GM12872 (cell line): ENCODE data around the gene ORM1.

Experiments used
- TF ChIP-seq, protein P1 (sequence below): IDR thresholded peaks from 3 replicates; pipeline ENCODE4 v1.5.1; 2011; ENCODE audit warnings: low read depth, mild to moderate bottlenecking, low read length, moderate library complexity; ENCODE audit not compliant: insufficient read depth

The ORM1 gene

DNA sequence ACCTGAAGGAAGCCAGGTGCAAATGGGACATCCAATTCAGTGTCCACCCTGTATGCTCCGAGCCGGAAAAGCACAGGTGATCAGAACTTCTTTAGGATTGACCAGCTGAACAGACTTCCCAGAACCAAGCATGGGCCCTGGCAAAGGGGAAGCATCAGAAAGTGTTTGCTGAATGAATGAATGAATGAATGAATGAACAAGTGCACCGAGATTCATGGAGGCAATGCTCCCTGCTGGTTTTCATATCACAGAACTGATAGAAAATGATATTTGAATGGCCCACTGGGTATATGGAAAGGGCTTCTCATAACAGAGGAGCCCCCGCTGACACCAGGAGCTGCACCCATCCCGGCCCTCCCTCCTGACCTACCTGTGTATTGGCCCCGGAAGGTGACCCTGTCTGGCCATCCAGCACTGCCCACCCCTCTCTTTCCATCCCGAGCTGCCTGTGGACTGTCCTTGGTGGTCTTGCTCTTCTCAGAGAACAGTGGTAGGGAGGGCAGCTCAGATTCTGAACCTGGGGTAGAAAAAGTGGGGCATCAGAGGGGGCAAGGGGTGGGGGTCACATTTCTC, 22.7 kb downstream of the ORM1 start:
- TF ChIP-seq, protein P1, sequence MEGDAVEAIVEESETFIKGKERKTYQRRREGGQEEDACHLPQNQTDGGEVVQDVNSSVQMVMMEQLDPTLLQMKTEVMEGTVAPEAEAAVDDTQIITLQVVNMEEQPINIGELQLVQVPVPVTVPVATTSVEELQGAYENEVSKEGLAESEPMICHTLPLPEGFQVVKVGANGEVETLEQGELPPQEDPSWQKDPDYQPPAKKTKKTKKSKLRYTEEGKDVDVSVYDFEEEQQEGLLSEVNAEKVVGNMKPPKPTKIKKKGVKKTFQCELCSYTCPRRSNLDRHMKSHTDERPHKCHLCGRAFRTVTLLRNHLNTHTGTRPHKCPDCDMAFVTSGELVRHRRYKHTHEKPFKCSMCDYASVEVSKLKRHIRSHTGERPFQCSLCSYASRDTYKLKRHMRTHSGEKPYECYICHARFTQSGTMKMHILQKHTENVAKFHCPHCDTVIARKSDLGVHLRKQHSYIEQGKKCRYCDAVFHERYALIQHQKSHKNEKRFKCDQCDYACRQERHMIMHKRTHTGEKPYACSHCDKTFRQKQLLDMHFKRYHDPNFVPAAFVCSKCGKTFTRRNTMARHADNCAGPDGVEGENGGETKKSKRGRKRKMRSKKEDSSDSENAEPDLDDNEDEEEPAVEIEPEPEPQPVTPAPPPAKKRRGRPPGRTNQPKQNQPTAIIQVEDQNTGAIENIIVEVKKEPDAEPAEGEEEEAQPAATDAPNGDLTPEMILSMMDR = no peak

DNA sequence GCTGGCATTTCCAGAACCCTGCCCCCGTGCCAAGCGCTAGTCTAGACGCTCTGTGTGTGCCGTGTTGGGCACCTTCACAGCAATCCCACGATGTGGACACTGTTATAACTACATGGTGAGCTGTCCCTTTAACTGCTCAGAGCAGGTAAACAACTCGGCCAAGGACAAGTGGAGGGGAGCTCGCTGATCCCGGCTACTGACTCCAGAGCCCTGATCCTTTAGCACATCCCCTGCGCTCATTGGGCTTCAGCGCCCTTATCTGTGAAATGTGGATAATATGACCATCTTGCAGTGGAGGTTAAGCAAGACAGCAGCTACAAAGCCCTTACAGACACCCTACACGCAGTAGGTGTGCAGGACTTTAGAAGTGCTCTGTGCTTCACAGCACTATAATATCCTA, 23.2 kb downstream of the ORM1 start:
- TF ChIP-seq, protein P1 = no peak

DNA sequence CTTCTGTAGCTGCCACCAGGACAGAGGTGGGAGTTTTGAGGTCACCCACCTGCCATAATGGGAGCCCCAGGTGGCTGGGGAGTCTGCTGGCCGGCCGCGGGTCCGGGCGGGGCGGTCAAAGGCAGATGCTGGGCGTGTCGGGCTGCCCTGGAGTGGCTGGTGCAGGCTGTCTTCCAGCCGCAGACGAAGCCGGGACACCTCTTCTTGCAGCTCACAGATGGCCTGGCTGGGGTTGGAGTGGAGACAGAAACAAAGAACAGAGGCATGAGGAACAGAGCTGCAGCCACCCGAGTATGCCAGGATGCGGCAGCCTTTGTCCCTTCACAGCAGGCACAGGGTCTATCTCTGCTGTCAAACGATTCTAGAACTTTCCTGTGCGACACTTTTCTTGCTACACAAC, 24.8 kb downstream of the ORM1 start:
- TF ChIP-seq, protein P1 = no peak

DNA sequence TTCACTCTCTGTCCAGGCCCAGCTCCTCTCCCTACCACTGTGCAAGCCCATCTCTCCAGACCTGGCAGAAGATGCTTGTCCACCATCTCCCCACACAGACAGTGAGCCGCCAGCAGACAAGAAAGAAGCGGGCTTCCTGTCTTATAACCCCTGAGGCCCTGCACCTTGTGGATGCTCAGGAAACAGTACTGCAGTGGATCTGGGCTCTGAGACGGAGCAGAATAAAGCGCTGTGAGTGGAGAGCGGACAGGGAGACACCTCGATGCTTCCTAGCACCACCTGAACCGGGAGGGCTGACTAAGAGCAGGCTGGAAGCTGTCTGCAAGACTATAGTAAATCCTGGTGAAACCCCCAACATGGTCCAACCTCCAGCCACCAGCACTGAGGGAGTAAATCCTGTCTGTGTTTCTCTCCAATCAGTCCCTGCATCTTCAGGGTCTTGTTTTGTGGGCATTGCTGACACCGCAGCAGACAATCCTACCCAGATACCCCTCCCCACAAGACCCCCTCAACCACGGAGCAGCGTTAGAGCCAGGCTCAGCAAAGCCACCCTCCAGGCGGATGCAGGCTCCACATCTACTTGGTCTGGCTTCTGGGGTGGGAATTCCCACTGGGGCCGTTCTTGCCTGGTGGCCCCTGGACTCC, 25.5 kb downstream of the ORM1 start:
- TF ChIP-seq, protein P1 = no peak

DNA sequence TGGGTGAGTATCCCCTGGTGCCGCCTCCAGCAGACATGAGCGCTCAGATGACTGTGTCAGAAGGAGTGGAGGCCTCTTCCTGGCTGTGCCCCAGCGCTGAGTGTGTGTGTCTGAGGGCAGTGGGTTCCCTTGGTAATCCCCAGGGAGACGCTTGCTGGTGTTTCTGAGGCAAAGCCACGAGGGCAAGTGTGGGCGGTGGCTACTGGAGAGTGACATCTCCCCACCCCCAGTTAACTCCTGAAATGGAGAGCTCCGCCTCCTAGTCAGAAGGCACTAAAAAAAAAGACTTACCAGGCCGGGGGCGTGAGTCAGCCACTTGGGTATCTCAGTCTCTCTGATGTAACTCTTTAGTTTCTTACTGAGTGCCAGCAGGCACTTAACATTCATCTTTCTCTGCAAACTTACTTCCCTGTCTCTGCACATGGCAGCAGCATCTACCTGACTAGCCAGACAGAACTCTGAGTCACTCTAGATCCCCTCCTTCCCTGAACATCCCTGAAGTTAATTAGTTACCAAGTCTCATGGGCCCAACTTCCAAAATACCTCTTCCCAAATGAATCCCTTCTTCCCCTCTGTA, 26.1 kb downstream of the ORM1 start:
- TF ChIP-seq, protein P1 = no peak

DNA sequence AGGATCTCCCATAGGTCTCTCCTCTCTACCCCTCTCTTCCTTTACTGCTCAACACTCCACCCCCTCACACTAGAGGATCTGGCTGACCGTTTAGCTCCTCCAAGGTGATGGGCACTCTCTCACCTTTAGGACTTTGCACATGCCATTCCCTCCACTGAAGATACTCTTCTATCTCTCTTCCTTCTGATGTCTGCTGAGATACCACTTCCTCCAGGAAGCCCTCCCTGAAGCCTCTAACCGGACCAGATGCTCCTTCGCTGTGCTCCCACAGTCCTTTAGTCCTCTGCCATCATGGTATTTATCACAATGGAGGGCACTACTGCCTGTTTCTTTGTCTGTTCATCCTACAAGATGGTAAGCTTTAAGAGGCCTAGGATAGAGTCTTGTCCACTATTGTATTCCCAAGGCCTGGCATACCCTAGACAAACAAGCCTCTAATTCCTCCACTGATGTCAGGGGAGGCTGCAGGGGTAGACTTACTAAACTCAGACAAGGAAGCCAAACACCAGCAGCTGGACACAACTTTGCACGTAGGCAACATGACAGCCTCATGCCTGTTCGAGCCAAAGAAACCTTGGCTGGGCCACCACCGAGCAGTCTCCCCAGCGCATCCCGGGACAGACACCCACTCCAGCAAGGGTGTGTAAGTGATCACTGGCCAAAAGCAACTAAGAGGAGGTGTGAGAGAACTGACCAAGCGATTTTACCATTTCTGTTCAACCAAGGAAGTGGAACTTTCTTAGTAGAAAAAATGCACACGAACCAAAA, 27.0 kb downstream of the ORM1 start:
- TF ChIP-seq, protein P1 = no peak
